SK-N-SH treated with all-trans-retinoic acid at 6 μM for 48 hours (cell line): Measurements from ENCODE around the gene DBI.

ENCODE experiments used
- BACH2 ChIP-seq: fragments of 250-450 bp; sonication (Bioruptor Pico); IDR thresholded peaks from 2 replicates; pipeline ENCODE4 v1.9.0; 2021; ENCODE audit warnings: mild to moderate bottlenecking, borderline replicate concordance
- ISL1 ChIP-seq: fragments of 250-450 bp; sonication (Bioruptor Pico); IDR thresholded peaks from 2 replicates; pipeline ENCODE4 v2.1.2; 2022; ENCODE audit warnings: mild to moderate bottlenecking, moderate library complexity
- POU6F1 ChIP-seq: fragments of 250-450 bp; sonication (Bioruptor Pico); IDR thresholded peaks from 2 replicates; pipeline ENCODE4 v1.8.0; 2021; ENCODE audit warnings: low read depth, mild to moderate bottlenecking, moderate library complexity, borderline replicate concordance
- RARB ChIP-seq: fragments of 250-450 bp; sonication (Bioruptor Pico); IDR thresholded peaks from 2 replicates; pipeline ENCODE4 v1.8.0; 2021; ENCODE audit warnings: mild to moderate bottlenecking, moderate library complexity
- TCF4 ChIP-seq: fragments of 250-450 bp; sonication (Bioruptor Pico); IDR thresholded peaks from 2 replicates; pipeline ENCODE4 v1.8.0; 2021; ENCODE audit warnings: mild to moderate bottlenecking, moderate library complexity, borderline replicate concordance
- ZFP3 ChIP-seq: fragments of 250-450 bp; sonication (Bioruptor Pico); IDR thresholded peaks from 2 replicates; pipeline ENCODE4 v1.5.0; 2020; ENCODE audit warnings: mild to moderate bottlenecking, moderate library complexity

DNA sequence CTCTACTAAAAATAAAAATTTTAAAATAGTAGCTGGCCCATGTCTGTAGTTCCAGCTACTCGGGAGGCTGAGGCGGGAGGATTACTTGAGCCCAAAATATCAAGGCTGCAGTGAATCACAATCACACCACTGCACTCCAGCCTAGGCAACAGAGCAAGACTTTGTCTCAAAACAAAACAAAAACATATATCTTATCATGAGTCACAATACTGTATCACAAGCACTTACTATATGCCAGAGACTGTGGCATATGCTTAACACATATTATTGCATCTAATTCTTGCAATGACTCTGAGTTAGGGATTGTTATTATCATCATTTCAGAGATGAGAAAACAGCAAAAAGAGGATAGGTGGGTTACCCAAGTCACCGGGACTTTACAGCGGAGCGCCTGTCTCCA, 35.3 kb downstream of the DBI start:
- TF ChIP-seq TCF4 (CRISPR knock-in tag) (no peak), BACH2 (no peak), ZFP3 (CRISPR knock-in tag) (no peak), ISL1 (CRISPR knock-in tag) (no peak), RARB (CRISPR knock-in tag) (no peak), POU6F1 (CRISPR knock-in tag) (no peak)
